Upper lobe of right lung (tissue), 1 donor: ENCODE results near the gene HOXB6. TPM values are rescaled to one million over a fixed set of nuclear protein-coding genes. Genes with fewer than 3 reads are reported as not detected.

Experiments
- ATAC-seq: fragments of 200-7000 bp; cut with Tn5 transposase; one replicate; pipeline ENCODE4 v1.9.1; 2020; ENCODE audit warnings: mild to moderate bottlenecking, moderate library complexity
- DNase-seq: peaks from one replicate; pipeline ENCODE4 v3.0.0-alpha.2; 2020
- H3K27ac ChIP-seq: fragments of 200-600 bp; one replicate; pipeline ENCODE4 v1.8.0; 2022
- H3K27me3 ChIP-seq: fragments of 200-600 bp; one replicate; pipeline ENCODE4 v1.8.0; 2022; ENCODE audit warnings: mild to moderate bottlenecking
- H3K36me3 ChIP-seq: fragments of 200-600 bp; one replicate; pipeline ENCODE4 v1.8.0; 2022
- H3K4me1 ChIP-seq: fragments of 200-600 bp; one replicate; pipeline ENCODE4 v1.8.0; 2022
- H3K4me3 ChIP-seq: fragments of 200-600 bp; one replicate; pipeline ENCODE4 v1.8.0; 2022; ENCODE audit warnings: mild to moderate bottlenecking
- H3K9me3 ChIP-seq: fragments of 200-600 bp; one replicate; pipeline ENCODE4 v1.8.0; 2022
- intact Hi-C: fragments of 100-400 bp; cut with DNase I; formaldehyde crosslinking; loops from one replicate; pipeline ENCODE4 v1.11.0; 2022
- total RNA-seq: library from RNA; stranded (reverse); fragmentation: NEBNext Ultra II Directional; extraction: Animal tissue kit (Norgen Biotek cat#: 25700); gene quantifications from one replicate; pipeline ENCODE4 v1.2.1, GENCODE V29; 2021
- TF ChIP-seq, protein P1 (sequence below): fragments of 200-600 bp; IDR thresholded peaks from one replicate; pipeline ENCODE4 v1.8.0; 2022; ENCODE audit warnings: antibody characterized with exemption
- donor health status: DM: no; HTN: yes; CAD: no; lungs with severe emphysema.

The HOXB6 gene
- total RNA-seq, 1 donor from 2014 or later = 4.9 TPM

DNA sequence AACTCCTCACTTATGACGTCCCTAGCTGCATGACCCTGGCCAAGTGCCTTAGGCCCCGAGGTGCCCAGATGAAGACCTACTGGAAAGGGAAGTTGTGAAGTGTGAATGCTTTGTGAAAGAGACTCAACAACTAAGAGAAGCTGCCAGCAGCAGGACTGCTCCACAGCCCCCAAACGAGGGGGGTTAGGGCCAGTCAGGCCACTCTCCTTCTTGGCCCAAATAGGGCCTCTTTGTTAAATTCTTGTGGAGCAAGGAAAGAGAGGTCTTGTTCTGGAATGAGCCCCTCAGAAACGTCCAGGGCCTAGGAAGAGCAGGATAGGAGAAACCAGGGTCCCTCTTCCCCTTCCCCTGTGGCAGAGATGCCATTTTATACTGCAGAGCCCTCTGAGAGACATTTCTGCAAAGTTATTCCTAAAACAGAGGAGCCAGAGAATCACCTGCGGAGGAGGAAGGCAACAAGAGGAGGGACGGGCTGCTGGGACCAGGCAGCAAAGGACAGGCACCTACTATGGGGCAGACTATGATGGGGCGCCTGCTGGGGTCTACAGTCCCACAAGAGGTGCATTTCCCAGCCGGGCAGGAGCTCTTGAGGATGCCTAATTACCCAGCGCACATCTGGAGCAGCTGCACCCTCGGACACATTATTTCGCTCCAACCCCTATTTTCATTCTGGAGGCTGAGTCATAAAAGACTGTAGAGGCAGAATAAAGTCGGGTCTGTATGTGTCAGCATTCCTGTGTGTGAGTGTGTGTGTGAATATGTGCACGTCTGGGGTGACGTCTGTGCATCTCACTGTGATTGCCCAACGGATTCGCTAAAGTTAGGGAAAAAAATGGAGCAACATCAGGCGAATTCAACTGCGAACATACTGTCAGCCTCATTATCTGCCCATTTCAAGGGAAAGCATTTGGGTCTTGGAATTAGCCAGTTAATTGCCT is 32.8 kb upstream of the HOXB6 start:
- TF ChIP-seq, protein P1, sequence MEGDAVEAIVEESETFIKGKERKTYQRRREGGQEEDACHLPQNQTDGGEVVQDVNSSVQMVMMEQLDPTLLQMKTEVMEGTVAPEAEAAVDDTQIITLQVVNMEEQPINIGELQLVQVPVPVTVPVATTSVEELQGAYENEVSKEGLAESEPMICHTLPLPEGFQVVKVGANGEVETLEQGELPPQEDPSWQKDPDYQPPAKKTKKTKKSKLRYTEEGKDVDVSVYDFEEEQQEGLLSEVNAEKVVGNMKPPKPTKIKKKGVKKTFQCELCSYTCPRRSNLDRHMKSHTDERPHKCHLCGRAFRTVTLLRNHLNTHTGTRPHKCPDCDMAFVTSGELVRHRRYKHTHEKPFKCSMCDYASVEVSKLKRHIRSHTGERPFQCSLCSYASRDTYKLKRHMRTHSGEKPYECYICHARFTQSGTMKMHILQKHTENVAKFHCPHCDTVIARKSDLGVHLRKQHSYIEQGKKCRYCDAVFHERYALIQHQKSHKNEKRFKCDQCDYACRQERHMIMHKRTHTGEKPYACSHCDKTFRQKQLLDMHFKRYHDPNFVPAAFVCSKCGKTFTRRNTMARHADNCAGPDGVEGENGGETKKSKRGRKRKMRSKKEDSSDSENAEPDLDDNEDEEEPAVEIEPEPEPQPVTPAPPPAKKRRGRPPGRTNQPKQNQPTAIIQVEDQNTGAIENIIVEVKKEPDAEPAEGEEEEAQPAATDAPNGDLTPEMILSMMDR = no peak
- DNase-seq (peak; percentile 43), ATAC-seq (no peak)
- Histone ChIP-seq H3K27ac (no peak overlapping the region), H3K4me3 (no peak overlapping the region), H3K9me3 (no peaks in the 10 kb centered on the region), H3K36me3 (no peaks in the 10 kb centered on the region), H3K4me1 (no peaks in the 10 kb centered on the region), H3K27me3 (peaks cover 100% of the 10 kb centered on the region)
- intact Hi-C loops = no loop called here

DNA sequence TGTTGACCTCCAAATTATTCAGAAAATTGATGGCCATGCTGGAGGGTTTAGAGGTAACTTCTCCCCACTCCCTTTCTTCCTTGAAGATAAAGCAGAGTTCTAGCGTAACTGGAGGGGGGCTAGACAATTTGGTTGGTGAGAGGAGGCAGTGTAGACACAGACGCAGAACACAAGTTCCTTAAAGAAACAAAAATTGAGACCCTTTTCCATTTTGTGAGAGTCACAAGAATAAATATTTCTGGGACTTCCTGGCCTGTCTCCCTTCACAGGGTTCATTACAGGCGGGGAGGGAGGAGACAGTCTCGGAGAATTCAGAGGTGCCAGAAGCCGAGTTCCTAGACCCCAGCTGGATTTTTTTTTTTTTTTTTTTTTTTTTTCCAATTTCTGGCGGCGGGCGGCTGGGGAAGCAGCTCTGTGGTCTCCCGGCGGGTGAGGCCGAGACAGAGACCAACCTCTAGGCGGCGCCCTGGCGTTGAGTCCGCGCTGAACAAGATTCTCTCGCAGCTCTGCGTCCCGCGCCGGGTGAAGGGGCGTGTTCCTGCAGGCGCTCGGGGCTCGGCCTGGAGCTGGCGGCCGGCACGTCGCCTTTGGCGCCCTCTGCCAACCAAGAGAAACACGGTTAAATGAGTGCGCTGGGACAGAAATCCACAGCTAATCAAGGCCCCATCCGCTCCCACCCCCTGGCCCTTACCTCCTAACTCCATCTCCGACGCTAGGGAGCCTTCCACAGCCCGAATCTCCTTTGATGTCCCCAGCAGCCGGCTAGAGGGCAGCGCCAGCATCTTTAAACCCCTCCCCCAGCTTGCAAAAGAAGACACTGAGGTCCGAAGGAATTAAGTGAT is 31.6 kb upstream of the HOXB6 start:
- Histone ChIP-seq H3K4me1 (no peaks in the 10 kb centered on the region), H3K27me3 (peaks cover 100% of the 10 kb centered on the region), H3K27ac (no peak overlapping the region), H3K36me3 (no peaks in the 10 kb centered on the region), H3K4me3 (no peak overlapping the region), H3K9me3 (no peaks in the 10 kb centered on the region)
- intact Hi-C loops = no loop called here
- TF ChIP-seq, protein P1 = peak; percentile 52
- ATAC-seq = peak; percentile 76
- peak; percentile 83 for DNase-seq

DNA sequence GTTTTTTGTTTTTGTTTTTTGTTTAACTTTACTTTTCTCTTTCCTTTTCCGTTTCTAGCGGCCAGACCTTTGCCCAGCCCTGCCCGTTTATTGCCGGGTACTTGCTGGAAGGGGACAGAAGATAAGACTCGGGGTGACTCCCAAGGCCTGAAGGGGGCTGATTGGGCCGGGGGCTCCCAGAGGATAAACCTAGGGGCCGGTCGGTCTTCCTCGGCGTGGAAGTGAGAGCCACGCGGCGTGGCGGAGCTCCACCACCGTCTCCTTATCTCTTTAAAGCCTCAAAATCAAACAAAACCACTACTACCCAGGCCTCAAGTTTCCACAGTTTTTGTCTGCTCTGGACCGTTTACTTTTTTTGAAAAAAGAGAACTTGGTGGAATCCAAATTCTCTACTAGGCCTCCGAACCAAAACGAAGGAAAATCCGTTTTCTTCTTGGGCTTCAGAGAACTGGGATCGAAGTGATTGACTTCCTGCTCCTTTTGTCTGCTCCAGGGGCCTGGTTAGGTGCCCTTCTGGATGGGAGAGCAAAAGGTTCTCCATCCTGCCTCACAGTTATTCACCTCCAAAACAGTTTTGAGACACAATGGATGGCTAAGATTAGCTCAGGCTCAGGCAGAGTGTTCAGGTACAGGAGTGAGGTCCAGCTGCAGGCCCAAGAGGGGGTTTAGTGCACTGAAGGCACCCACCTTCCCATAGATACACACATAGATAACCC is 29.9 kb upstream of the HOXB6 start:
- no peaks in the 10 kb centered on the region for H3K9me3 ChIP-seq
- no peak for ATAC-seq

DNA sequence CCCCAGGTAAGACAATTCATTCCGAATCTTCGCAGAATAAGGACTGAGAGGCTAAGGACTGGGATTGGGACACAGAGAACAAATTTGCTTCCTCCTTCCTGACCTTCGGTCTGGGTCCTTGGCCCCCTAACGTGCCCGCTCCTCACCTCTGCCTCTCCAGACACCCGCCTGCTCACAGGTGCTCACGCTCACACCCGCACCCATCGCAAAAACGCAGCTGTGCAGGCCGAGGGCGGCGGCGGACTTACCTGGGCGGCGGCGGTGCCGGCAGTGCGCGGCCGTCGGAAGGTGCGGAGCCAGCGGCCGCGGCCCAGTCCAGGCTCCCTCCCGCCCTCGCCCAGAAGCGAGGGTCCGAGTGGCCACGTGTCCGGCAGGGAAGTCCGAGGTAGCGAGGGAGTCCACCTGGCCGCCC is 28.5 kb upstream of the HOXB6 start:
- DNase-seq (no peak), ATAC-seq (no peak)
- TF ChIP-seq, protein P1 = no peak
- Histone ChIP-seq H3K27ac (no peak overlapping the region), H3K9me3 (no peaks in the 10 kb centered on the region), H3K27me3 (peaks cover 100% of the 10 kb centered on the region), H3K4me1 (no peaks in the 10 kb centered on the region), H3K4me3 (no peak overlapping the region), H3K36me3 (no peaks in the 10 kb centered on the region)
- intact Hi-C loops = no loop called here

More for the DNA sequence above, 29.9 kb upstream of the HOXB6 start:
- intact Hi-C loops = no loop called here
- Histone ChIP-seq H3K27me3 (peaks cover 100% of the 10 kb centered on the region), H3K36me3 (no peaks in the 10 kb centered on the region), H3K27ac (no peak overlapping the region), H3K4me3 (no peak overlapping the region), H3K4me1 (no peaks in the 10 kb centered on the region)
- TF ChIP-seq, protein P1 = no peak
- peak; percentile 25 for DNase-seq

DNA sequence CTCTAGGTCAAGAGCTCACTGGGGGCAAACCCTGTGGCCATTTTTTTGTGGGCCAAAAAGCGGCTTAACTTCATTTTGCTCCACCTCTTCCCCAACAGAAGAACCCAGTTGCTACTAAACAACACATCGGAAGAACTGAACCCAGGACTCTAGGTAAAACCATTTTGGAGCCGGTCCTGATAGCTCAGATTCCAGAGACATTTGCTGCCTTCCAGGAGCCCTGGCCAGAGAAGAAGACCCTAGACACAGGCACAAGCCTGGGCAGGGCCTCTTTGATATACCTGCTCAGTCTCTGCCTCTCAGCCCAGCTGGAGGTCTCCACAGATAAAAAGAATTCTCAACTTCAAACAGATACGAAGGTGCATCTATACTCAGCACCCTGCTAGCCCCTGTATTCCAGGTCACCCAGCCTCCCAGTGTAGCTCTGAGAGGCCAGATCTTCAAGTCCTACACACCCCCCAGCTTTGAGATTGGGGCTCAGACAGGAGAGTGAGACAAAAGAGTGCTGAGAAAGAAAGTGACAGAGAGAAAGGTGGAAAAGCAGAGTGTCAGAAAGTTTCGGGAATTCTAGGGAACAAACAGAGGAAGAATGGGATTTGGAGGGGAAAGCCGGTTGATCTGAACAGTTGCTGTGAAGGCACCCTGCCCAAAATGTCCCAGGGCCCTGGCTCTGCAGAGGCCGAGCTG is 27.9 kb upstream of the HOXB6 start:
- no peak overlapping the region for H3K4me3 ChIP-seq
- no peaks in the 10 kb centered on the region for H3K36me3 ChIP-seq
- DNase-seq (no peak), ATAC-seq (no peak)
- intact Hi-C loops = no loop called here
- TF ChIP-seq, protein P1 = no peak
- no peaks in the 10 kb centered on the region for H3K9me3 ChIP-seq
- no peaks in the 10 kb centered on the region for H3K4me1 ChIP-seq
- no peak overlapping the region for H3K27ac ChIP-seq
- H3K27me3 ChIP-seq = peaks cover 100% of the 10 kb centered on the region
